GM23248 (cell line): Measurements from ENCODE around the gene FNDC11.

Experiments
- EZH2 ChIP-seq: fragments of 200-600 bp; sonication (generic); IDR thresholded peaks from 2 replicates; pipeline ENCODE4 v1.6.1; 2018; ENCODE audit warnings: antibody characterized with exemption, mild to moderate bottlenecking; ENCODE audit not compliant: insufficient read depth, poor library complexity, severe bottlenecking
- EZH2phosphoT487 ChIP-seq: fragments of 200-600 bp; sonication (generic); IDR thresholded peaks from 2 replicates; pipeline ENCODE4 v1.6.1; 2018; ENCODE audit warnings: antibody characterized with exemption, moderate library complexity, mild to moderate bottlenecking, low read depth; ENCODE audit not compliant: insufficient read depth

DNA sequence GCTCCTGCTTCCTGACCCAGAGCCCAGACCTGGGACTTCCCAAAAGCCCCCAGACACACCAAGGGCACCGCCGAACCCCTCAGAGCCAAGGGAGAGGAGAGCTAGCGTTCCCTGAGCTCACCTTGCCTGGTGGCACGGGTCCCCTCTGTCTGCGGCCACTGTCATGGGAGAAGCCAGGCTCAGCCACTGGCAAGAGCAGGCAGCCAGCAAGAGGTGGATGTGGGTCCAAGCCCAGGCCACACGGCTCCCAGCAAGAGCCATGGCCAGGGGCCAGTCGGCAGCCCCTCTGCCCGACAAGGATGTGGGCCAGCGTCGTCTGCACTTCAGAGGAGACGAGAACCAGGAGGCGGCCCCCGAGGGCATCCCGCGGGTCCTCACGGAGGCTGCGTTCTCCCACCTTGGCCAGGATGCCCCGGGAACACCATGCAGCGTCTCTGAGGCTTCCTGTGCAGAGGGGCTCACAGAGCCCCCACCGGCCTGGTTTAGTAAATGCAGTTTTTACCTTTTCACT is 35.6 kb upstream of the FNDC11 start:
- TF ChIP-seq EZH2 (no peak), EZH2phosphoT487 (no peak)
